A549 treated with Mapracorat at 1 μM for 4 hours (cell line): Measurements from ENCODE around the gene TOP3B. TPM values are rescaled to one million over a fixed set of nuclear protein-coding genes. Genes with fewer than 3 reads are reported as not detected.

Source experiments
- total RNA-seq: library from RNA; stranded (reverse); fragments of 200-300 nt; extraction: Qiagen RNA extraction; gene quantifications from 5 replicates; pipeline ENCODE4 v1.2.3, GENCODE V29; 2022

The TOP3B gene
- total RNA-seq, result 12.9 to 15.8 TPM (median 14.9 TPM) in 5 replicates

GRCh38 chr22:21982338-21982965, at the start of gene TOP3B:
TSS of gene TOP3B (minus strand) at chr22:21982787. CDS start at chr22:21975709, 7,078 bp downstream.

GRCh38 chr22:21952586-21953571, 29.7 kb downstream of the TOP3B start, which contains the start of gene PPM1F:
TSS of gene PPM1F (minus strand) at chr22:21952848. CDS start at chr22:21946048, 6,800 bp downstream.

Other genes starting within 250 kb of the TOP3B start
- gene YPEL1, start 247.0 kb downstream of the TOP3B start, total RNA-seq, result 0.06 to 0.39 TPM (median 0.24 TPM) in 5 replicates
- 41.9 to 72.0 TPM (median 65.2 TPM) in 5 replicates for gene MAPK1, start 115.1 kb downstream of the TOP3B start, total RNA-seq
- gene PPM1F, start 29.9 kb downstream of the TOP3B start, total RNA-seq, result 14.7 to 20.8 TPM (median 19.8 TPM) in 5 replicates